PC-3 (cell line): ENCODE results near the gene PLXNC1.

Experiments used
- EZH2 ChIP-seq: fragments of 300-600 bp; sonication (generic); IDR thresholded peaks from one replicate; pipeline ENCODE4 v1.6.1; 2017; ENCODE audit warnings: antibody characterized with exemption, mild to moderate bottlenecking, low read length; ENCODE audit not compliant: unreplicated experiment
- EZH2phosphoT487 ChIP-seq: fragments of 300-600 bp; sonication (generic); IDR thresholded peaks from 2 replicates; pipeline ENCODE4 v1.6.1; 2018; ENCODE audit warnings: mild to moderate bottlenecking, antibody characterized with exemption, low read length, borderline replicate concordance
- TF ChIP-seq, protein P1 (sequence below): fragments of 300-600 bp; sonication (generic); conservative IDR thresholded peaks from 2 replicates; pipeline ENCODE4 v1.5.1; 2017; ENCODE audit warnings: antibody characterized with exemption, low read depth, mild to moderate bottlenecking, low read length

DNA sequence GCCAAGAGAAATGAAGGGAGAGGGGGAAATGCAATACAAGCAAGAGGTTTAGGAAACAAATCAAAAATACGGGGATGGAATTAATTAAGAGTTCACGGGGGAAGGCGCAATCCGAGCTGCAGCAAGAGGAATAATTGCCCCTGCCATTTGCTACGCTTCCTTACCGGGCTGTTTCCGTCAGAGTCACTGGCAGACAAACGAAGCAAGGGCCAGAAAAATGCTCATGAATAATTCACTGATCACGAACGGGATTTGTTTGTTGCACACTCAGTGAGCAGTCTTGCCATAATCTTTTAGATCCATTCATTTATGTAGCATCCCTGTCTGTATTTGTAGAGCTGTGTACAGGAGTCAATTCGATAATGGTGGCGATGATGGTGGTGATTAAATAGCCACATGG is 39.0 kb downstream of the PLXNC1 start:
- TF ChIP-seq EZH2 = no peak
- TF ChIP-seq, protein P1, sequence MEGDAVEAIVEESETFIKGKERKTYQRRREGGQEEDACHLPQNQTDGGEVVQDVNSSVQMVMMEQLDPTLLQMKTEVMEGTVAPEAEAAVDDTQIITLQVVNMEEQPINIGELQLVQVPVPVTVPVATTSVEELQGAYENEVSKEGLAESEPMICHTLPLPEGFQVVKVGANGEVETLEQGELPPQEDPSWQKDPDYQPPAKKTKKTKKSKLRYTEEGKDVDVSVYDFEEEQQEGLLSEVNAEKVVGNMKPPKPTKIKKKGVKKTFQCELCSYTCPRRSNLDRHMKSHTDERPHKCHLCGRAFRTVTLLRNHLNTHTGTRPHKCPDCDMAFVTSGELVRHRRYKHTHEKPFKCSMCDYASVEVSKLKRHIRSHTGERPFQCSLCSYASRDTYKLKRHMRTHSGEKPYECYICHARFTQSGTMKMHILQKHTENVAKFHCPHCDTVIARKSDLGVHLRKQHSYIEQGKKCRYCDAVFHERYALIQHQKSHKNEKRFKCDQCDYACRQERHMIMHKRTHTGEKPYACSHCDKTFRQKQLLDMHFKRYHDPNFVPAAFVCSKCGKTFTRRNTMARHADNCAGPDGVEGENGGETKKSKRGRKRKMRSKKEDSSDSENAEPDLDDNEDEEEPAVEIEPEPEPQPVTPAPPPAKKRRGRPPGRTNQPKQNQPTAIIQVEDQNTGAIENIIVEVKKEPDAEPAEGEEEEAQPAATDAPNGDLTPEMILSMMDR = no peak
- no peak for TF ChIP-seq EZH2phosphoT487
